Measurements from ENCODE around the gene TCHP. TPM values are rescaled to one million over a fixed set of nuclear protein-coding genes. Genes with fewer than 3 reads are reported as not detected.

Gene TCHP
- total and polyA plus RNA-seq, 5 donors, result 7.1 to 13.5 (median 10.2) TPM

- WGBS, result 93% methylated on average over 16 of the region's 16 CpGs
- no peak overlapping the region for H3K27ac ChIP-seq (ENCODE audit: low read length)
- no peaks in the 10 kb centered on the region for H3K9me3 ChIP-seq (ENCODE audit: control insufficient read depth, low read length)
- no peak for ATAC-seq
- intact Hi-C loops (cut with DNase I), result no loop called here
- no peak for DNase-seq
- no peaks in the 10 kb centered on the region for H3K4me1 ChIP-seq (ENCODE audit: control insufficient read depth, insufficient read depth, low read length)
- H3K27me3 ChIP-seq (ENCODE audit: control insufficient read depth, insufficient read depth), result no peaks in the 10 kb centered on the region
- no peak overlapping the region for H3K4me3 ChIP-seq (ENCODE audit: low read length)
These were observed 14.4 kb downstream of the TCHP start for GRCh38 chr12:109914461-109914860.

GRCh38 chr12:109915171-109916040 lies 15.3 kb downstream of the TCHP start:
- WGBS, result 85% methylated on average over 26 of the region's 26 CpGs
- Histone ChIP-seq H3K4me3 (ENCODE audit: low read length) (no peak overlapping the region), H3K27ac (ENCODE audit: low read length) (no peak overlapping the region), H3K4me1 (ENCODE audit: control insufficient read depth, insufficient read depth, low read length) (no peaks in the 10 kb centered on the region), H3K27me3 (ENCODE audit: control insufficient read depth, insufficient read depth) (no peaks in the 10 kb centered on the region), H3K9me3 (ENCODE audit: control insufficient read depth, low read length) (no peaks in the 10 kb centered on the region)
- ATAC-seq (peak in 1 of 2 donors; percentile 19), DNase-seq (no peak)
- intact Hi-C loops (cut with DNase I), result no loop called here

- no peaks in the 10 kb centered on the region for H3K27me3 ChIP-seq (ENCODE audit: control insufficient read depth, insufficient read depth)
- ATAC-seq, result no peak
- no peak overlapping the region for H3K4me3 ChIP-seq (ENCODE audit: low read length)
- no peak overlapping the region for H3K27ac ChIP-seq (ENCODE audit: low read length)
- no peak for DNase-seq
- intact Hi-C loops (cut with DNase I), result no loop called here
- 88% methylated on average over 4 of the region's 4 CpGs for WGBS
- no peaks in the 10 kb centered on the region for H3K4me1 ChIP-seq (ENCODE audit: control insufficient read depth, insufficient read depth, low read length)
- no peaks in the 10 kb centered on the region for H3K9me3 ChIP-seq (ENCODE audit: control insufficient read depth, low read length)
These were observed 16.0 kb downstream of the TCHP start for GRCh38 chr12:109916045-109916444.

GRCh38 chr12:109919456-109919855 lies 19.4 kb downstream of the TCHP start:
- no peak for DNase-seq
- Histone ChIP-seq H3K27me3 (ENCODE audit: control insufficient read depth, insufficient read depth) (no peaks in the 10 kb centered on the region), H3K27ac (ENCODE audit: low read length) (no peak overlapping the region), H3K4me3 (ENCODE audit: low read length) (no peak overlapping the region), H3K4me1 (ENCODE audit: control insufficient read depth, insufficient read depth, low read length) (no peaks in the 10 kb centered on the region), H3K9me3 (ENCODE audit: control insufficient read depth, low read length) (no peaks in the 10 kb centered on the region)
- WGBS, result 54% methylated on average over 10 of the region's 10 CpGs
- intact Hi-C loops (cut with DNase I), result no loop called here
- no peak for ATAC-seq

- H3K27ac ChIP-seq (ENCODE audit: low read length), result no peak overlapping the region
- ATAC-seq, result no peak
- H3K9me3 ChIP-seq (ENCODE audit: control insufficient read depth, low read length), result no peaks in the 10 kb centered on the region
- DNase-seq, result no peak
- no peaks in the 10 kb centered on the region for H3K4me1 ChIP-seq (ENCODE audit: control insufficient read depth, insufficient read depth, low read length)
- intact Hi-C loops (cut with DNase I), result no loop called here
- 90% methylated on average over 11 of the region's 11 CpGs for WGBS
- H3K27me3 ChIP-seq (ENCODE audit: control insufficient read depth, insufficient read depth), result no peaks in the 10 kb centered on the region
- H3K4me3 ChIP-seq (ENCODE audit: low read length), result no peak overlapping the region
These were observed 20.2 kb downstream of the TCHP start for GRCh38 chr12:109920261-109920780.

- 78% methylated on average over 4 of the region's 4 CpGs for WGBS
- Histone ChIP-seq H3K27me3 (ENCODE audit: control insufficient read depth, insufficient read depth) (no peaks in the 10 kb centered on the region), H3K4me3 (ENCODE audit: low read length) (no peak overlapping the region), H3K9me3 (ENCODE audit: control insufficient read depth, low read length) (no peaks in the 10 kb centered on the region), H3K4me1 (ENCODE audit: control insufficient read depth, insufficient read depth, low read length) (no peaks in the 10 kb centered on the region), H3K27ac (ENCODE audit: low read length) (no peak overlapping the region)
- no peak for ATAC-seq
- no peak for DNase-seq
- intact Hi-C loops (cut with DNase I), result no loop called here
These were observed 21.9 kb downstream of the TCHP start for GRCh38 chr12:109921982-109922381.

- H3K9me3 ChIP-seq (ENCODE audit: control insufficient read depth, low read length), result no peaks in the 10 kb centered on the region
- WGBS, result 88% methylated on average over 5 of the region's 5 CpGs
- ATAC-seq, result no peak
These were observed 23.0 kb downstream of the TCHP start for GRCh38 chr12:109923038-109923437.

GRCh38 chr12:109923481-109924245 lies 23.6 kb downstream of the TCHP start:
- Histone ChIP-seq H3K27ac (ENCODE audit: low read length) (no peak overlapping the region), H3K4me1 (ENCODE audit: control insufficient read depth, insufficient read depth, low read length) (no peaks in the 10 kb centered on the region), H3K4me3 (ENCODE audit: low read length) (no peak overlapping the region), H3K9me3 (ENCODE audit: control insufficient read depth, low read length) (no peaks in the 10 kb centered on the region), H3K27me3 (ENCODE audit: control insufficient read depth, insufficient read depth) (no peaks in the 10 kb centered on the region)
- DNase-seq (no peak), ATAC-seq (no peak)
- intact Hi-C loops (cut with DNase I), result no loop called here
- WGBS, result 77% methylated on average over 17 of the region's 17 CpGs

More at GRCh38 chr12:109923038-109923437, 23.0 kb downstream of the TCHP start:
- no peak for DNase-seq
- no peaks in the 10 kb centered on the region for H3K4me1 ChIP-seq (ENCODE audit: control insufficient read depth, insufficient read depth, low read length)
- H3K27me3 ChIP-seq (ENCODE audit: control insufficient read depth, insufficient read depth), result no peaks in the 10 kb centered on the region
- no peak overlapping the region for H3K4me3 ChIP-seq (ENCODE audit: low read length)
- H3K27ac ChIP-seq (ENCODE audit: low read length), result no peak overlapping the region
- intact Hi-C loops (cut with DNase I), result no loop called here

- Histone ChIP-seq H3K4me3 (ENCODE audit: low read length) (no peak overlapping the region), H3K9me3 (ENCODE audit: control insufficient read depth, low read length) (no peaks in the 10 kb centered on the region), H3K4me1 (ENCODE audit: control insufficient read depth, insufficient read depth, low read length) (no peaks in the 10 kb centered on the region), H3K27me3 (ENCODE audit: control insufficient read depth, insufficient read depth) (no peaks in the 10 kb centered on the region), H3K27ac (ENCODE audit: low read length) (no peak overlapping the region)
- no peak for DNase-seq
- intact Hi-C loops (cut with DNase I), result no loop called here
- 64% methylated on average over 20 of the region's 20 CpGs for WGBS
- ATAC-seq, result no peak
These were observed 25.2 kb downstream of the TCHP start for GRCh38 chr12:109925185-109925840.

- intact Hi-C loops (cut with DNase I), result no loop called here
- ATAC-seq, result no peak
- no peaks in the 10 kb centered on the region for H3K4me1 ChIP-seq (ENCODE audit: control insufficient read depth, insufficient read depth, low read length)
- no peak for DNase-seq
- no peak overlapping the region for H3K27ac ChIP-seq (ENCODE audit: low read length)
- no peaks in the 10 kb centered on the region for H3K27me3 ChIP-seq (ENCODE audit: control insufficient read depth, insufficient read depth)
- no peak overlapping the region for H3K4me3 ChIP-seq (ENCODE audit: low read length)
- WGBS, result 97% methylated on average over 8 of the region's 8 CpGs
- no peaks in the 10 kb centered on the region for H3K9me3 ChIP-seq (ENCODE audit: control insufficient read depth, low read length)
These were observed 25.9 kb downstream of the TCHP start for GRCh38 chr12:109926016-109926415.
